Measurements from ENCODE around the gene AZIN2.

AZIN2 gene

DNA sequence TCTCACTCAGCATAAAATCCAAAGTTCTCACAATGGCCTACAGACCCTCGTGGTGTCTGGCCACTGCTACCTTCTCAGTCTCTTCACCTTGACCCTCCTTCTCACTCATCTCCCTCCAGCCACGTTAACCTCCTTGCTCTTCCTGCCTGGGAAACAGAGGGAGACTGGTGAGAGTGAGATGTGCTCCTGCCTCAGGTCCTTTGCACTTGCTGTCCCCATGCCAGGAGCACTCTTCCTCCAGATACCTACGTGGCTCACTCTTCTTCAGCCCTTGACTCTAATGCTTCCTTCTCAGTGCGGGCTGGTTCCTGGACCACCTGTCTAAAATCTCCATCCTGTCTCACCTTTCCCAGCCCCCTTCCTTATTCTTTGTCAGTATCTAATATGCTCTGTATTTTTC lies 76.2 kb downstream of the AZIN2 start:
- DNase-seq = no peak

DNA sequence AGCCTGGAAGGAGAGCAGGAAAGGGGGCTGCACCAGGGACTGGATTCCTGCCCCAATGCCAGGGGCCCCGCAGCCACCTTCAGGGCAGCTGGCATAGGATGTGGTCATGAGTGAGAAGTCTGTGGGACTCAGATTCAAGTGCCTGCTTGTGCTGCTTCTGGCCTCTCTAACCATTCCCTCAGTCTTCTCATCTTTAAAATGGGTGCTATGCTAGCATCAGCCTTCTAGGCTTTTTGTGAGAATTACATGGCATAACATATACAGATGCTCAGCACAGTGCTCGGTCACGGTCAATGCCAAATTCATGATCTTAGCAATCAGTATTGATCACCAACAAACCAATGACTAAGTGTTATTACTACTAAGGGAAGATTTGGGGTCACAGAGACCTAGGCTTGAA lies 77.4 kb downstream of the AZIN2 start:
- DNase-seq = no peak

DNA sequence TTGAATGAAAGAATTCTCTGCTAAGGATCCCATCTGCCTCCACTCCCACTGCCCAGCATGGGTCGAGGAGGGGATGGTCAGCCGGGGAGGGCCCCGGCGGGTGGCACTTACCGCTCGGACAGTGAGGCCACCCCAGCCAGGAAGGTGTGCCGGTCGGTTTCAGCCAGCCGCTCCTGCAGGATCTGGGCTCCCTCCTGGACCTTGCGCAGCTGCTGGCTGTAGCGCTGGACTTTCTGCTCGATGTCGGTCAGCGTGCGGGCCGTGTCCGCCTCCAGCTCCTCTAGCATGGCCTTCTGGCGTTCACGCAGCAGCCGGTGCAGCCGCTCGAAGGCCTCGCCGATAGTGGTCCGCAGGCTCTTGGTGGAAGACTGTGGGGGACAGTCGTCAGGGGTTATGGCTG lies 78.6 kb downstream of the AZIN2 start:
- DNase-seq = no peak

DNA sequence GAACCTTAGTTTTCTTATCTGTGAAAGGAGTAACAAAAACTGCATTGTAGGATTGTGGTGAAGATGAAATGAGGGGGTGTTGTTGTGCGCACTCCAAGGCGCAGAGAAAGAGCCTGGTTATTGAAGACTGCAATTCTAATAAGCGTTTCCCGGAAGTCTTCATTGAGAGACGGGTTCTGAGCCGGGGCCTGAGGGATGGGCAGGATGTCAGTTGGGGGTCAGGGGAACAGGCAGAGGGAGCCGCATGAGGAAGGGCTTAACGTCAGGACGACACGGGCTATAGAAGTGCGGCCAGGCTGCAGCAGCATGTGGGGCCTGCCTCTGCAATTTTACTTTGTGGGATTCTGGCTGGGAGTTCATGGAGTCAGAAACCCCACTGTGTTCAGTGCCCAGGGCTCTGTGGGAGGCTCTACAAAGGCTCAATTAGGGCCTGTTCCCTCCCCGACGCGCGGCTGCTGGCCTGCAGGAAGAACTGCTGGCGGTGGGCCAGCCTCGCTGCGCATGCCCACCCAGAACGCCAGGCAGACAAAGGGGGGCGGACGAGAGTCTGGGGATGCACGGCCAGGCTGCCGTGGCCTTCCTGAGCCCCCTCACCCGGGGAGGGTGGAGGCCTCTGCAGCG lies 80.2 kb downstream of the AZIN2 start:
- no peak for DNase-seq

DNA sequence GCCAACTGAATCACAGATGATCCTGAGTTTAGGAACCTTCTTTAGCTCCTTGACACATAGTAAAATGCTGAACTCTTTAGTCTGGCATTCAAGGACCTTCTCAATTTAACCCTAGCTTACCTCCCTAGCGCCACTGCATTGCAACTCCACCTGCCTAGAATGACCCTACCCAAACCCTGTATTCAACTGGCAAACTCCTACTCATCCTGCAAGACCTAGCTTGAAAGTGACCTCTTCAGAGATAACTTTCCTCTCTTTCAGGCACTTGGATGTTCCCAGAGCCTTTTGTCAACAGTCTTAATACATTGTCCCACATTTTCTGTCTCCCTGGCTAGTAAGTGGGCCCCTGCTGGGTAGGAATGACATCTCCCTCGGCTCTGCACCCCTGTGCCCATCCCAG lies 81.2 kb downstream of the AZIN2 start:
- no peak for DNase-seq

DNA sequence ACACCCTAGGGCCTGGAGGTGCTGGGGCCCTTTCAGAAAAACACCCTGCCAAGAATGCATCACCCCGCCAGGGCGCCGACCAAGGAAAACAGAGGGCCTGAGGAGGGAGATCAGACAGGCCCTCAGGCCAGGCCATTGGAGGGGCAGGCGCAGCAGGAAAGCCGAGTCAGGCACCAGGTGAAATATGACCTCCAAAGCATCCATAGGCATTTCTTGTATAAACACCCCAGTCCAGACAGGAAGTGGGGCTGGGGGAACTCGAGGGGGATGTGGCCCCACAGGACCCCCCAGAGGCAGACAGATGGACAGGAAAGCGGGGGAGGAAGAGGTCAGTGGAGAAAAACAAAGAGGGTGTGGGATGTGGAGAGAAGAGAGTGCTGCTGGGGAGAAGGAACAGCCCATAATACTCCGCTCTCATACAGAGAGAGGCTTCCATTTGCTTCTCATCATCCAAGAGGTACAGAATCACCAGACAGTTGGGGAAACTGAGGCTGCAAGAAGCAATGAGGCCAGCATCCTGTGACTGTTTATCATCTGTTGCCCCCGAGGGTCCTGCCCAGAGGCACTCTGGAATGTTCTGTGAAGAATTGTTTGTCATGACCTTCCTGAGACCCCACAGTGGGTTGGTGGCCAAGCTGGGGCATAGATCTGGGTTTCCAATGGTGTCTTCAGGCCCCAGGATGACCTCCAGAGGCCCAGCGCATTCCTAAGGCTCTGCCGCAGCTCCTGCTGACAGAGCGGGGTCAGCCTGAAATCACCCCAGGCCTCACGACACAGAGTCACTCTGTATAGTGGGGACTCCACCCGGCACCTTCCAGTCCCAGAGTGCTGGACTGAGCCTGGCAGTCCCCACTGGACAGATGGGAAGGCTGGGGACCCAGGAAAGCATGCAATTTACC lies 82.9 kb downstream of the AZIN2 start:
- DNase-seq = no peak

DNA sequence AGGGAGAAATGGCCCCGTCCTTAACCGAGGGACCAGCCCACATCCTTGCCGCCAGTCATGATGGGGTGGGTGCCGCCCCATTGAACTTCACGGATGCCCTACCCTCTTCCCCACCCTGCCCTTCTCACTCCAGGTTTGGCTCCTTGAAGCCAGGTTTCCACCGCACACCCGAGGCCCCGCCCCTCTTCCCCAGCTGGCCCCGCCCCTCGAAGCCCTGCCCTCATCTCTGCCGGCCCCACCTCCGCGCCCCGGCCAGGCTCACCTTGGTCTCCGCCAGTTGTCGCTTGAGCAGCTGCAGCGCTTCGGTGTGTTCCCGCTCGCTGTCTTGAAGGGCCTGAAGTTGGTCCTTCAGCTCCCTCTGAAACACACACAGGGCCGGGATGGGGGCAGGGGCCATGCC lies 84.3 kb downstream of the AZIN2 start:
- no peak for DNase-seq

DNA sequence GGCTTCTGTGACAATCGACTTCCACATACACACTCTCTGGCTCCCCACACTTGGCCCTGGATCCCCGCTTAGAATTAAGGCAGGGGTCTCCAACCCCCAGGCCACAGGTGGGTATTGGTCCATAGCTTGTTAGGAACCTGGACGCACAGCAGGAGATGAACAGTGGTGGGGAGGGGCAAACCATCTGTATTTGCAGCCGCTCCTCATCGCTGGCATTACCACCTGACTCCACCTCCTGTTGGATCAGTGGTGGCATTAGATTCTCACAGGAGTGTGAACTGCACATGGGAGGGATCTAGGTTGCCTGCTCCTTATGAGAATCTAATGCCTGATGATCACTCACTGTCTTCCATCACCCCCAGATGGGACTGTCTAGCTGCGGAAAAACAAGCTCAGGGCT lies 84.9 kb downstream of the AZIN2 start:
- DNase-seq = no peak

DNA sequence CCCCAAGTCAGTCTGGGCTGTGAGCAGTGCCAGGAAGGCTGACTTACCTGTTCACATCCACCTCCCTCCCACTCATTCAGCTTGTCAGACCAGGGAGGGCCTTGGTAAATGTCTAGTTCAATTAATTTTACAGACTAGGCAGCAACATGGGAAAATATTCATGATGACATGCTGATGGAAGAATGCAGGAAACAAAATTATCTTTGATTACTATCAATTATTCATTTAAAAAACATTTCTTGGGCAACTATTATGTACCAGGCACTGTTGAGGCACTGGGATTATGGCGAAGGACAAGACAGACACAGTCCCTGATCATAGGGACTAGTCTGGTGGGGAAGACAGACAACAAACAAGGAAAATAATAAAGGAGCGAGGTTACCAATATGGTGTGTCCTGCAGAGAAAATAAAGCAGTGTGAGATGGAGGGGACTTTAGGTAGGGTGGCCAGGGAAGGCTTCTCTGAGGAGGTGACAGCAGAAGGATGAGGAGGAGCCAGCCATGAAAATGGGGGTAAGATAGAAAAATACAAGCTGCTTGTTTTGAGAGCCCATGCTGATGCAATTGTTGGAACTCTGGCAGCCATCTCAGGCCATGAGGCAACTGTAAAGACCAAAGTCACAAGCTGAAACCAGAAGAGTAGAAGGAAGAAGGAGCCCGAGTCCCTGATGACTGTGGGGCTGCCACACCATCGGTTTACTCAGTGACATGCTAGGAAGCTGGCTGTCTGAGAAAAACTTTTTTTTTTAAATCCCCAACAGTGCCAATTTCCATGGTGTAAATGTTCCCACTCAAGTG lies 86.9 kb downstream of the AZIN2 start:
- no peak for DNase-seq

DNA sequence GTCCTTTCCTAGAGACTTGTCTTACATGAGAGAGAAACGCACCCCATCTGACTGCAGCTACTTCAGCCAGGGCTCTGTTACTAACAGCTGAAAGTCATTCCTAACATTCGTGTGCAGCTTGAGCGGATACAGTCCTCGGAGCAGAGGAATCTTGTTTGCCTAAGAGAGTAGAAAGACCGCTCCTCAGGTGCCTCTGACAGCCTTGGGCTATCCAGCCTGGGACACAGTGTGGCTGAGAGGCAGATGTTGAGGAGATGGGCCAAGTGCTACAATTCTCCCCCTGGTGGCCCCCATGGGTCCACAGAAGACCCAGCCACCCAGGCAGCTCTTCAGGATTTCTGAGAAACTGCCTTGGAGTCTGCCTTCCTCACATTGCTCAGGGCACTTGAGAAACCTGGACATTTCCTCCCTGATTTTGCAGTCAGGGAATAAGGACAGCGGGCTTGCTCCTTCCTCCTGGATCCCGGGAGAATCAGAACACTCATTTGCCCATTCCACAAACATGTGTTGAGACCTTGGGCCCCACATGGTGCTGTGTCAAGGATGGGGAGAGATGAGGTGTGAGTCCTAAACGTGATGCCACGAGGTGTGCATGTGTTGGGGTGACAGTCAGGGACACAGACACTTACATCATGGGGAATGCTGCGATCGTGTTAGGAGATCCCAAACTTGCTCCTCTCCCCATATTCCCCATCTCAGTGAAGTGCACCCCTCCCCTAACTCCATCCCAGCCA lies 87.8 kb downstream of the AZIN2 start:
- no peak for DNase-seq

DNA sequence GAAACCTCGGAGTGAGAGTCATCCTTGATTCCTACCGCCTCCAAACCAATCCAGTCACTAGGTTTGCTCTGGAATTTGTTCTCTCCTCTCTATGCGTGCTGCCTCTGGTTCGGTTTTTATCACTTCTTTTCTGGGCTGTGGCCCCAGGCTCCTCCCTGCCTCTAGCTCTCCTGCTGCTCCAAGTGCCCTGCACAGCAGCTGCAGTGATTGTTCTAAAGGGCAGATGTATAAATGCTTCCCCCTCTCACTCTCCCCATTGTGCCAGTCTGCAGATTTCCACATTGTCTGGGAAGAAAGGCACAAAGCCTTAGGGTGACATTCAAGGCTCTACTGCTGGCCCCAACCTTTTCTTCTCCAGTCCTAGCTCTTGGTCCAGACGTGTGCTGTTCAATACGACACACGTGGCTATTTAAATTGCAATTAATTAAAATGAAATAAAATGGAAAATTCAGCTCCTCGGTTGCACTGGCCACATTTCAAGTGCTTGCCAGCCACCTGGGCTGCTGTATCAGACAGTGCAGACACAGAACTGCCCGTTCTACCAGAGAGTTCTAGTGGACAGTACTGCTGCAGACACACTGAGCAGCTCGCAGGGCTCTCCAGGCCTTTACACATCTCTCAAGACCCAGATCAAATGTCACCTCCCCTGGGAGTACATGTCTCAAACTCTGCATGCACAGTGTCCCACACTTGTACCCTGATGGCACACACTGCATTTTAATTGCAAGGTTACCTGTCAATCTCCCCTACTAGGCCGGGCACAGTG lies 88.5 kb downstream of the AZIN2 start:
- no peak for DNase-seq
